ENCODE data around the gene C20orf204.

DNA sequence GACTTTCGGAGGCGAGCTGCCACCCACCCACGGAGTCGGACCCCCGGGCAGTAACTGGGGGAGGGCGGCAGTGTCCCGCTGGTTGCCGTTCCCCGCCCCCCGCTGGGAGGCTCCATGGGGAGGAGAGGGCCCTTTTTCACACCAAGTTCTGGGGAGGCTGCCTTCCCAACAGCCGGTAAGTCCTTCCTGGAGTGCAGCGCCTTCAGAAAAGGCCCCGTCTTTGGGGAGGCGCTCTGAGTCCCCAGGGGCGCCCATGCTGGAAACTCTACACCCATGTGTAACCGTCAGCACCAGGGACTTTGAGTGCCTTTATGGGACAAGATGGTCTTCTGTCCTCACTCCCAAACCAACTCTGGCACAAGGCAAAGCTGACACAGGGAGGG lies 13.9 kb downstream of the C20orf204 start:
- TF ChIP-seq, protein P1, sequence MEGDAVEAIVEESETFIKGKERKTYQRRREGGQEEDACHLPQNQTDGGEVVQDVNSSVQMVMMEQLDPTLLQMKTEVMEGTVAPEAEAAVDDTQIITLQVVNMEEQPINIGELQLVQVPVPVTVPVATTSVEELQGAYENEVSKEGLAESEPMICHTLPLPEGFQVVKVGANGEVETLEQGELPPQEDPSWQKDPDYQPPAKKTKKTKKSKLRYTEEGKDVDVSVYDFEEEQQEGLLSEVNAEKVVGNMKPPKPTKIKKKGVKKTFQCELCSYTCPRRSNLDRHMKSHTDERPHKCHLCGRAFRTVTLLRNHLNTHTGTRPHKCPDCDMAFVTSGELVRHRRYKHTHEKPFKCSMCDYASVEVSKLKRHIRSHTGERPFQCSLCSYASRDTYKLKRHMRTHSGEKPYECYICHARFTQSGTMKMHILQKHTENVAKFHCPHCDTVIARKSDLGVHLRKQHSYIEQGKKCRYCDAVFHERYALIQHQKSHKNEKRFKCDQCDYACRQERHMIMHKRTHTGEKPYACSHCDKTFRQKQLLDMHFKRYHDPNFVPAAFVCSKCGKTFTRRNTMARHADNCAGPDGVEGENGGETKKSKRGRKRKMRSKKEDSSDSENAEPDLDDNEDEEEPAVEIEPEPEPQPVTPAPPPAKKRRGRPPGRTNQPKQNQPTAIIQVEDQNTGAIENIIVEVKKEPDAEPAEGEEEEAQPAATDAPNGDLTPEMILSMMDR (IDR thresholded peaks at IDR 0.05): no peak
- no peak for TF ChIP-seq POLR2A (IDR thresholded peaks at IDR 0.05)
- no peak for TF ChIP-seq POLR2AphosphoS5 (IDR thresholded peaks at IDR 0.05)
- TF ChIP-seq EP300 (IDR thresholded peaks at IDR 0.05): no peak
